Smooth muscle cell (in vitro differentiated cells): ENCODE data around the gene SBF1. TPM values are rescaled to one million over a fixed set of nuclear protein-coding genes. Genes with fewer than 3 reads are reported as not detected.

ENCODE experiments used
- DNase-seq: peaks from one replicate; lab custom pipeline; 2025; ENCODE audit not compliant: unreplicated experiment; lab: John Stamatoyannopoulos, UW
- H2AFZ ChIP-seq: fragments of 200-600 bp; sonication (generic); 2 replicates; pipeline ENCODE4 v1.6.0; 2016; ENCODE audit warnings: antibody characterized with exemption, low read depth, mild to moderate bottlenecking
- H3F3A ChIP-seq: fragments of 200-600 bp; sonication (generic); 2 replicates; pipeline ENCODE4 v1.6.0; 2017; ENCODE audit warnings: antibody characterized with exemption, low read depth
- H3K27ac ChIP-seq: fragments of 200-600 bp; sonication (generic); 2 replicates; pipeline ENCODE4 v1.5.1; 2016; ENCODE audit warnings: low read depth, mild to moderate bottlenecking
- H3K27me3 ChIP-seq: fragments of 200-600 bp; sonication (generic); 2 replicates; pipeline ENCODE4 v1.6.1; 2016; ENCODE audit warnings: low read depth, mild to moderate bottlenecking
- H3K36me3 ChIP-seq: fragments of 200-600 bp; sonication (generic); 2 replicates; pipeline ENCODE4 v1.5.1; 2016; ENCODE audit warnings: low read depth
- H3K4me1 ChIP-seq: fragments of 200-600 bp; sonication (generic); 2 replicates; pipeline ENCODE4 v1.5.1; 2016; ENCODE audit warnings: low read depth
- H3K4me2 ChIP-seq: fragments of 200-600 bp; sonication (generic); 2 replicates; pipeline ENCODE4 v1.6.0; 2016; ENCODE audit warnings: mild to moderate bottlenecking
- H3K4me3 ChIP-seq: fragments of 200-600 bp; sonication (generic); 2 replicates; pipeline ENCODE4 v1.5.1; 2016; ENCODE audit warnings: mild to moderate bottlenecking
- H3K79me2 ChIP-seq: fragments of 200-600 bp; sonication (generic); 2 replicates; pipeline ENCODE4 v1.6.0; 2016; ENCODE audit warnings: low read depth, mild to moderate bottlenecking
- H3K9ac ChIP-seq: fragments of 200-600 bp; sonication (generic); 2 replicates; pipeline ENCODE4 v1.6.0; 2016; ENCODE audit warnings: low read depth
- H3K9me3 ChIP-seq: fragments of 200-600 bp; sonication (generic); replicated peaks from 2 replicates; pipeline ENCODE4 v1.5.1; 2016; ENCODE audit warnings: low read depth
- H4K20me1 ChIP-seq: fragments of 200-600 bp; sonication (generic); 2 replicates; pipeline ENCODE4 v1.6.0; 2016; ENCODE audit warnings: low read depth
- WGBS: methylation state at CpG from one replicate; pipeline ENCODE4 v1.1.7; 2016; ENCODE audit warnings: low lambda C conversion rate; 5-methylcytosine and 5-hydroxymethylcytosine counted together
- polyA plus RNA-seq: library from polyadenylated mRNA; unstranded; fragments of >200 nt; fragmentation: Nextera tagmentation; extraction: Ambion mirVana; gene quantifications from 2 replicates; pipeline ENCODE4 v1.2.1, GENCODE V29; 2016
- total RNA-seq: library from RNA; depleted of rRNA; stranded (reverse); fragments of >200 nt; gene quantifications from 2 replicates; pipeline ENCODE4 v1.2.3, GENCODE V29; 2014
- TF ChIP-seq, protein P1 (sequence below): fragments of 200-600 bp; sonication (generic); IDR thresholded peaks from 2 replicates; pipeline ENCODE4 v1.5.1; 2017; ENCODE audit warnings: borderline replicate concordance, mild to moderate bottlenecking, antibody characterized with exemption; ENCODE audit not compliant: insufficient read depth, poor library complexity, severe bottlenecking

SBF1 gene, protein sequence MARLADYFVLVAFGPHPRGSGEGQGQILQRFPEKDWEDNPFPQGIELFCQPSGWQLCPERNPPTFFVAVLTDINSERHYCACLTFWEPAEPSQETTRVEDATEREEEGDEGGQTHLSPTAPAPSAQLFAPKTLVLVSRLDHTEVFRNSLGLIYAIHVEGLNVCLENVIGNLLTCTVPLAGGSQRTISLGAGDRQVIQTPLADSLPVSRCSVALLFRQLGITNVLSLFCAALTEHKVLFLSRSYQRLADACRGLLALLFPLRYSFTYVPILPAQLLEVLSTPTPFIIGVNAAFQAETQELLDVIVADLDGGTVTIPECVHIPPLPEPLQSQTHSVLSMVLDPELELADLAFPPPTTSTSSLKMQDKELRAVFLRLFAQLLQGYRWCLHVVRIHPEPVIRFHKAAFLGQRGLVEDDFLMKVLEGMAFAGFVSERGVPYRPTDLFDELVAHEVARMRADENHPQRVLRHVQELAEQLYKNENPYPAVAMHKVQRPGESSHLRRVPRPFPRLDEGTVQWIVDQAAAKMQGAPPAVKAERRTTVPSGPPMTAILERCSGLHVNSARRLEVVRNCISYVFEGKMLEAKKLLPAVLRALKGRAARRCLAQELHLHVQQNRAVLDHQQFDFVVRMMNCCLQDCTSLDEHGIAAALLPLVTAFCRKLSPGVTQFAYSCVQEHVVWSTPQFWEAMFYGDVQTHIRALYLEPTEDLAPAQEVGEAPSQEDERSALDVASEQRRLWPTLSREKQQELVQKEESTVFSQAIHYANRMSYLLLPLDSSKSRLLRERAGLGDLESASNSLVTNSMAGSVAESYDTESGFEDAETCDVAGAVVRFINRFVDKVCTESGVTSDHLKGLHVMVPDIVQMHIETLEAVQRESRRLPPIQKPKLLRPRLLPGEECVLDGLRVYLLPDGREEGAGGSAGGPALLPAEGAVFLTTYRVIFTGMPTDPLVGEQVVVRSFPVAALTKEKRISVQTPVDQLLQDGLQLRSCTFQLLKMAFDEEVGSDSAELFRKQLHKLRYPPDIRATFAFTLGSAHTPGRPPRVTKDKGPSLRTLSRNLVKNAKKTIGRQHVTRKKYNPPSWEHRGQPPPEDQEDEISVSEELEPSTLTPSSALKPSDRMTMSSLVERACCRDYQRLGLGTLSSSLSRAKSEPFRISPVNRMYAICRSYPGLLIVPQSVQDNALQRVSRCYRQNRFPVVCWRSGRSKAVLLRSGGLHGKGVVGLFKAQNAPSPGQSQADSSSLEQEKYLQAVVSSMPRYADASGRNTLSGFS (N-terminal part only)
- total RNA-seq (34.1 and 37.3 TPM in 2 replicates), polyA plus RNA-seq (53.6 and 70.8 TPM in 2 replicates)

DNA sequence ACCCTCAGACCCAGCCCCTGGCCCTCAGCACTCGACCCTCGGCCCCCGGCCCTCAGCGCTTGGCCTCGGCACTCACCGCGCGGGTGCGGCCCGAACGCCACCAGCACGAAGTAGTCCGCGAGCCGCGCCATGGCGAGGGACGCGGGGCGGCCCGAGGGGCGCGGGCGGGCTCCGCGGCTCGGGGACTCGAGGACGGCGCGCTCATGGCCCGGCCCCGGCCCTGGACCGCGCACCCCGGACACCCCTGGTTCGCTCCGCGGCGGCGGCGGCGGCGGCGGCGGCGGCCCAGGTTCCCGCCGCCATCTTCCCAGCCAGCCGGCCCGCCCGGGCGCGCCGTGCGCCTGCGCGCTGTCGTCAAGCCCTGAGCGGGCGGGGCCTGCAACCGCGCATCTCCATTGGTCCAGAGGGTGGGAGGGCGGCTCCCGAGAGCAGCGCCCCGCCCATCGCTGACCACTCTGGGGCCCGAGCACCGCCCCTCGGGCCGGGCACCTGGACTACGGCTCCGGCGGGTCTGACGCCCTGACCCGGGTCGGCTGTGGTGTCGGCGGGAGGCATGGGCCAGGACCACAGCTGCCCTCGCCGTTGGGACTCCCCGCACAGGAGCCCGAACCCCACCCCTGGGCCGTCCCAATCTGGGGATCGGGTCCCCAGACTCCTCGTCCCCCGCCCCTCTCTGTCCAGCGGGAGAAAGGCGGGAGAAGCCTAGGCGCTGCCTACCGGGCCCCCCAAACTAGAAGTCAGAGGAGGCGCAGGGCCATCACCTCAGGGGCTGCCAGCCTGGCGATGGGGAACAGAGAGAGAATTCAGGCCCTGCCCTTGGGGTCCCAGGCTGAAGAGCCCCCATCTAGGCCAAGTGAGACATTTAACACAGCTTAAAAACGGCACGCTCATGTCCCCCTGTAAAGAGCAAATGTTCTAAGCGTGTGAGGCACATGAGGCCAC is at the start of gene SBF1:
Gene SBF1, minus strand, starts transcription at position 326 of the 942 bp plus-strand sequence. Its CDS starts 195 bp downstream, at position 131.
- H4K20me1 ChIP-seq = peaks cover 46% of the 10 kb centered on the region
- no peaks in the 10 kb centered on the region for H3K36me3 ChIP-seq
- DNase-seq = peak; percentile 67
- no peaks in the 10 kb centered on the region for H3K9me3 ChIP-seq
- TF ChIP-seq, protein P1, sequence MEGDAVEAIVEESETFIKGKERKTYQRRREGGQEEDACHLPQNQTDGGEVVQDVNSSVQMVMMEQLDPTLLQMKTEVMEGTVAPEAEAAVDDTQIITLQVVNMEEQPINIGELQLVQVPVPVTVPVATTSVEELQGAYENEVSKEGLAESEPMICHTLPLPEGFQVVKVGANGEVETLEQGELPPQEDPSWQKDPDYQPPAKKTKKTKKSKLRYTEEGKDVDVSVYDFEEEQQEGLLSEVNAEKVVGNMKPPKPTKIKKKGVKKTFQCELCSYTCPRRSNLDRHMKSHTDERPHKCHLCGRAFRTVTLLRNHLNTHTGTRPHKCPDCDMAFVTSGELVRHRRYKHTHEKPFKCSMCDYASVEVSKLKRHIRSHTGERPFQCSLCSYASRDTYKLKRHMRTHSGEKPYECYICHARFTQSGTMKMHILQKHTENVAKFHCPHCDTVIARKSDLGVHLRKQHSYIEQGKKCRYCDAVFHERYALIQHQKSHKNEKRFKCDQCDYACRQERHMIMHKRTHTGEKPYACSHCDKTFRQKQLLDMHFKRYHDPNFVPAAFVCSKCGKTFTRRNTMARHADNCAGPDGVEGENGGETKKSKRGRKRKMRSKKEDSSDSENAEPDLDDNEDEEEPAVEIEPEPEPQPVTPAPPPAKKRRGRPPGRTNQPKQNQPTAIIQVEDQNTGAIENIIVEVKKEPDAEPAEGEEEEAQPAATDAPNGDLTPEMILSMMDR = no peak
- peak within 1 kb of the TSS; percentile 74 for H2AFZ ChIP-seq
- H3K4me1 ChIP-seq = peaks cover 15% of the 10 kb centered on the region
- peaks cover 47% of the 10 kb centered on the region for H3K79me2 ChIP-seq
- H3K4me3 ChIP-seq = peak within 1 kb of the TSS; percentile 94
- H3K27me3 ChIP-seq = no peaks in the 10 kb centered on the region
- peak within 1 kb of the TSS; percentile 68 for H3K27ac ChIP-seq
- no peaks in the 10 kb centered on the region for H3F3A ChIP-seq
- H3K9ac ChIP-seq = peak within 1 kb of the TSS; percentile 89
- peak within 1 kb of the TSS; percentile 94 for H3K4me2 ChIP-seq
- WGBS = 13% methylated on average over 24 of the region's 97 CpGs

DNA sequence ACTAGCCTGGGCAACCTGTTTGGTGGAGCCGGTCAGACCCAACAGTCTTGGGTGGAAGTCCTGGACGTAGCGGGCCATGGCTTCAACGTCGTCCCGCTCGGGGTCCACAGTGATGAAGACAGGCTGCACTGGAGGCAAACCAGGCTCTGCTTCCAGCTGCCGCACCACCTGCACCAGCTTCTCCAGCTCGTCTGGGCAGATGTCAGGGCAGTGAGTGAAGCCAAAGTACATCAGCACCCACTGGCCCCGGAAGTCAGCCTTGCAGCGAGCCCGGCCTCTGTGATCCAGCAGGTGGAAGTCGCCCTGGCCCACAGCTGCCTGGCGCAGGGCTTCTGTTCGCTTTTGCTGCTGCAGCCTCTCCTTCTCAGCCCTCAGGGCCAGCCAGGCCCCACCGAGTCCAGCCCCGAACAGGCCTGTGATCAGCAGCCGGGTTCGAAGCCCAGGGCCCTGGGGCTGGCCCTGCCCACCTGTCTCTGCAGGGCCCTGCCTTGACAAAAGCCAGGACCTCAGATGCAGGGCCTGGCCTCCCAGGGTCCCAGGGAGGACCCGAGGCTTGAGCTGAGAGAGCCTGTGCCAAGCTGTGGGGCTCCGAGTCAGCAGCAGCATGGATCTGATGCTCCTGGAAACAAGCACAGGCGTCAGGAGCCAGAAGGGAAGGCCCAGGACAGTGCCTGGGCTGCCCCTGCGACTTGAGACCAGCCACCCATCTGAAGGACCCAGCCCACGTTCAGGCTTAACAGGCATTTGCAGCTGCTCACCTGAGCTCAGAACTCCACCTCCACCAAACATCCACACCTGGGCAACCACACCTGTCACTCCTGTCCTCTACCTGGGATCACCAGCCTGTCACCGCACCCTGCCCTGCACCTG is 49.2 kb upstream of the SBF1 start:
- Histone ChIP-seq H3K4me3 (peak overlapping the region; percentile 79), H3K9ac (peak overlapping the region; percentile 27), H4K20me1 (peaks cover 30% of the 10 kb centered on the region), H3F3A (peaks cover 31% of the 10 kb centered on the region), H3K4me1 (no peaks in the 10 kb centered on the region), H3K4me2 (peak overlapping the region; percentile 97), H3K27ac (no peak overlapping the region), H3K27me3 (no peaks in the 10 kb centered on the region), H3K36me3 (no peaks in the 10 kb centered on the region), H3K9me3 (no peaks in the 10 kb centered on the region), H3K79me2 (peaks cover 10% of the 10 kb centered on the region), H2AFZ (no peak overlapping the region)
- DNase-seq = no peak
- TF ChIP-seq, protein P1 = no peak
- WGBS = 79% methylated on average over 21 of the region's 25 CpGs

DNA sequence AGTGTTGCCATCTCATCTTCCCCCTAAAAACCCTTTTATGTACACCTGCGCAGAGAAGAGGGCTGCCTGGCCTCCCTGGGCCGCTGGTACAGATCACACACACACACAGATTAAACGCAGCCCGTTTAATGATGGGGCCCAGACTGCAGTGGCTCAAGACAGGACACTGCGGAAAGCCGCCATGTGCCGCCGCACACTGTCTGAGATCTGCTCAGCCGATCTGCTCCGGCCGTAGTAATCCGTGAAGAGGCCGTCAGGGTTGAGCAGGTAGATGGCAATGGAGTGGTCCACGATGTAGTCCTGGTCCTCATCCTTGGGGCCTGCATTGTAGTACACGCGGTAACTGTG is 48.6 kb upstream of the SBF1 start:
- Histone ChIP-seq H2AFZ (no peak overlapping the region), H3K27ac (no peak overlapping the region), H3K4me2 (no peak overlapping the region), H3K79me2 (peaks cover 10% of the 10 kb centered on the region), H3K36me3 (no peaks in the 10 kb centered on the region), H3K9me3 (no peaks in the 10 kb centered on the region), H3K27me3 (no peaks in the 10 kb centered on the region), H3F3A (peaks cover 26% of the 10 kb centered on the region), H3K4me3 (no peak overlapping the region), H3K4me1 (no peaks in the 10 kb centered on the region), H4K20me1 (peaks cover 24% of the 10 kb centered on the region), H3K9ac (no peak overlapping the region)
- DNase-seq = no peak
- TF ChIP-seq, protein P1 = no peak
- WGBS = 96% methylated on average over 16 of the region's 16 CpGs
